ENCODE data around the gene POLR3B.

Gene POLR3B

DNA sequence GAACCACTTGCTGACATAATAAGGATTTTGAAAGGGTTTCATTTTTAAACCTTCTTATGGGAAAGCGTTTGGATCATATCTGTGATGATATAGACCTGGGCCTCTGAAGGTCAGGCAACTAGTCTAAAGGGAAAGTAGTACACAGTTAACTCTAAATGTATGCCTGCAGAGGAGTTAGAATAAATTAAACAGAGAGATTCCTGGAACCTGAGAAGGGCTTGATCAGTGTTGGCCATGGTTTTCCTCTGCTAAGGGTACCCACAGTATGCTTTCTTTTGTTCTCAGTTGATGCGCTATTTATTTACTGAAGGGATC is 14.4 kb upstream of the POLR3B start:
- DNase-seq (ENCODE audit: low read depth in 1 of 2, low spot score in 1 of 2): no peak
- no peak for TF ChIP-seq SPI1 (IDR thresholded peaks at IDR 0.05; ENCODE audit: borderline replicate concordance, low read depth)
- TF ChIP-seq CTCF (IDR thresholded peaks at IDR 0.05; ENCODE audit: insufficient read depth, low read length): no peak
- no peak for TF ChIP-seq POLR2AphosphoS5 (IDR thresholded peaks at IDR 0.05; ENCODE audit: low read depth)
- no peak for TF ChIP-seq REST (IDR thresholded peaks at IDR 0.05; ENCODE audit: insufficient replicate concordance, low read depth)
- TF ChIP-seq GABPA (IDR thresholded peaks at IDR 0.05; ENCODE audit: low read depth): no peak
- H3K27me3 ChIP-seq (ENCODE audit: insufficient read depth, poor library complexity, severe bottlenecking): no peaks in the 10 kb centered on the region
- H3K27ac ChIP-seq (replicated peaks): no peak overlapping the region
- no peak overlapping the region for H3K4me3 ChIP-seq (replicated peaks; ENCODE audit: insufficient read depth, low read length)

GRCh38 chr12:106344131-106344530 is 13.4 kb upstream of the POLR3B start:
- no peak overlapping the region for H3K4me3 ChIP-seq (replicated peaks; ENCODE audit: insufficient read depth, low read length)
- DNase-seq (ENCODE audit: low read depth in 1 of 2, low spot score in 1 of 2): no peak
- no peak for TF ChIP-seq GABPA (IDR thresholded peaks at IDR 0.05; ENCODE audit: low read depth)
- no peak for TF ChIP-seq CTCF (IDR thresholded peaks at IDR 0.05; ENCODE audit: insufficient read depth, low read length)
- no peak for TF ChIP-seq REST (IDR thresholded peaks at IDR 0.05; ENCODE audit: insufficient replicate concordance, low read depth)
- no peak for TF ChIP-seq POLR2AphosphoS5 (IDR thresholded peaks at IDR 0.05; ENCODE audit: low read depth)
- no peak for TF ChIP-seq SPI1 (IDR thresholded peaks at IDR 0.05; ENCODE audit: borderline replicate concordance, low read depth)
- H3K27me3 ChIP-seq (ENCODE audit: insufficient read depth, poor library complexity, severe bottlenecking): no peaks in the 10 kb centered on the region
- H3K27ac ChIP-seq (replicated peaks): no peak overlapping the region

GRCh38 chr12:106345746-106346145 is 11.8 kb upstream of the POLR3B start:
- Histone ChIP-seq H3K27ac (replicated peaks) (no peak overlapping the region), H3K27me3 (ENCODE audit: insufficient read depth, poor library complexity, severe bottlenecking) (peaks cover under 1% of the 10 kb centered on the region), H3K4me3 (replicated peaks; ENCODE audit: insufficient read depth, low read length) (no peak overlapping the region)
- peak in 1 of 2 experiments; percentile 33 for DNase-seq (ENCODE audit: low read depth in 1 of 2, low spot score in 1 of 2)
- TF ChIP-seq CTCF (IDR thresholded peaks at IDR 0.05; ENCODE audit: insufficient read depth, low read length): peak; percentile 21
- no peak for TF ChIP-seq SPI1 (IDR thresholded peaks at IDR 0.05; ENCODE audit: borderline replicate concordance, low read depth)

- Histone ChIP-seq H3K27me3 (ENCODE audit: insufficient read depth, poor library complexity, severe bottlenecking) (peaks cover 9% of the 10 kb centered on the region), H3K27ac (replicated peaks) (no peak overlapping the region), H3K4me3 (replicated peaks; ENCODE audit: insufficient read depth, low read length) (no peak overlapping the region)
- TF ChIP-seq SPI1 (IDR thresholded peaks at IDR 0.05; ENCODE audit: borderline replicate concordance, low read depth) (no peak), REST (IDR thresholded peaks at IDR 0.05; ENCODE audit: insufficient replicate concordance, low read depth) (no peak), POLR2AphosphoS5 (IDR thresholded peaks at IDR 0.05; ENCODE audit: low read depth) (no peak), CTCF (IDR thresholded peaks at IDR 0.05; ENCODE audit: insufficient read depth, low read length) (no peak), GABPA (IDR thresholded peaks at IDR 0.05; ENCODE audit: low read depth) (no peak)
- no peak for DNase-seq (ENCODE audit: low read depth in 1 of 2, low spot score in 1 of 2)
These were observed 9.1 kb upstream of the POLR3B start for GRCh38 chr12:106348411-106348810.
